GM19452 (cell line): Measurements from ENCODE around the gene LRCOL1.

Experiments used
- ATAC-seq: cut with Tn5 transposase; IDR thresholded peaks from one replicate; pipeline ENCODE4 v1.9.1; 2021; ENCODE audit not compliant: unreplicated experiment

LRCOL1 gene

DNA sequence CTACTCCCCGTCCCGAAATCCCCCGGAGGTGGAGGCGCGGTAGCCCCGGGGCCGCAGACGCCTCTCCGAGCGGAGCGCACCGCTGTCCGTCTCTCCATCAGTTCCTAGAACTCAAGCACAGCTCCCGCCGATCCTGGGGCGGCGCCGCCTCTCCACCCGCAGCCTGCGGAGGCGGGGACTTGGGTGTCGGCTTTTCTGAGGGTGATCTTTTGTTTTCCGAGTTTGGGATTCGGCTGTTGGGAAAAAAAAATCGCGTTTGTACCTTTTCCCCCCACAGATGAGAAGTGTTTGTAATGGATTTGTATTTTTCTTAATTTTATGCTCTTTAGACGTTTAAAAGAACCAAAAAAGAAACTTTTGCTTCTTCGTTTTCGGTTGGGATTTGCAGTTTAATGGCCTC, 26.6 kb downstream of the LRCOL1 start:
- no peak for ATAC-seq

DNA sequence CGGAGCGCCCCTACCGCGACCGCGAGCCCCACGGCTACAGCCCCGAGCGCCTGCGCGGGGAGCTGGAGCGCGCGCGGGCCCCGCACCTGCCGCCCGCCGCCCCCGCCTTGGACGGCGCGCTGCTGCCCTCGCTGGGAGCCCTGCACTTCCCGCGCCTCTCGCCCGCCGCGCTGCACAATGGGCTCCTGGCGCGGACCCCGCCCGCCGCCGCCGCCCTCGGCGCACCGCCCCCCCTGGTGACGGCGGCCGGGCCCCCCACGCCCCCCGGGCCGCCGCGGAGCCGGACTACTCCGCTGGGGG, 27.0 kb downstream of the LRCOL1 start:
- no peak for ATAC-seq

DNA sequence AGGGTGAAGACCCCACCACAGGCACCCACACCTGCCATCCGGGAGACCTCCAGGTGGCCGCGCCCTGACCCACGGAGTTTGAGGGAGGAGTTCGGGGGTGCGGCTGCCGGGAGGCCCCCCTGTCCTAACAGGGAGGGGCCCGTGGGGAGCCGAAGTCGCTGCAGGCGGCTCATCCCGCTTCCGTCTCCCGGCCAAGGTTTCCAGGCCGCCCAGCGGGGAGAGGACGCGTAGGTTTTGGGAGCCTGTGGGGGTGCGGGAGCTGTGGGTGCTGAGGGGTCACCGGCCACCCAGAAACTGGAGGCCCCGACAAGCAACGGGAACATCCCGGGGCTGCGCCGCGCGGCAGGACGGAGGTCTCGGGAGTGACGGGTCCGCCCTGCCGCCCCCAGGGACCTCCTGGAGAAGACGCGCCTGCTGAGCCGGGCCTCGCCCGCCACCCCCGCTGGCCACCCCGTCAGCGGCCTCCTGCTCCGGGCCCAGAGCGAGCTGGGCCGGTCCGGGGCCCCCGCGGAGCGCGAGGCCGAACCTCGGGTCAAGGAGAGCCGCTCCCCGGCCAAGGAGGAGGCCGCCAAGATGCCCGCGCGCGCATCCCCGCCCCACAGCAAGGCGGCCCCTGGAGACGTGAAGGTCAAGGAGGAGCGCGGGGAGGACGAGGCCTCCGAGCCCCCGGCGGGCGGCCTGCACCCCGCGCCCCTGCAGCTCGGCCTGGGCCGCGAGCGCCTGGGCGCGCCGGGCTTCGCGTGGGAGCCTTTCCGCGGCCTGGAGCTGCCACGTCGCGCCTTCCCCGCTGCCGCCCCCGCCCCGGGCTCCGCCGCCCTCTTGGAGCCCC, 27.6 kb downstream of the LRCOL1 start:
- ATAC-seq, result no peak

DNA sequence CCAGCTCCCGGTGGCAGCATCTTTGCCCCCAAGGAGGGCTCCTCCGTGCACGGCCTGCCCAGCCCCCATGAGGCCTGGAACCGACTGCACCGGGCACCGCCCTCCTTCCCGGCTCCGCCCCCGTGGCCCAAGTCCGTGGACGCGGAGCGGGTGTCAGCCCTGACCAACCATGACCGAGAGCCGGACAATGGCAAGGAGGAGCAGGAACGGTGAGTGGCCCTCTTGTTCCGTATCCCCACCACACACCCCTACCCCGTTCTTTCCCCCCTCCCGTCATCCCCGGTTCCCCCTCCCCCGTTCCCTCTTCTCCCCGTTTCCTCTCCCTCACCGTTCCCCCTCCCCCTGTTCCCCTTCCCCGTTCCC, 28.3 kb downstream of the LRCOL1 start:
- ATAC-seq, result no peak

DNA sequence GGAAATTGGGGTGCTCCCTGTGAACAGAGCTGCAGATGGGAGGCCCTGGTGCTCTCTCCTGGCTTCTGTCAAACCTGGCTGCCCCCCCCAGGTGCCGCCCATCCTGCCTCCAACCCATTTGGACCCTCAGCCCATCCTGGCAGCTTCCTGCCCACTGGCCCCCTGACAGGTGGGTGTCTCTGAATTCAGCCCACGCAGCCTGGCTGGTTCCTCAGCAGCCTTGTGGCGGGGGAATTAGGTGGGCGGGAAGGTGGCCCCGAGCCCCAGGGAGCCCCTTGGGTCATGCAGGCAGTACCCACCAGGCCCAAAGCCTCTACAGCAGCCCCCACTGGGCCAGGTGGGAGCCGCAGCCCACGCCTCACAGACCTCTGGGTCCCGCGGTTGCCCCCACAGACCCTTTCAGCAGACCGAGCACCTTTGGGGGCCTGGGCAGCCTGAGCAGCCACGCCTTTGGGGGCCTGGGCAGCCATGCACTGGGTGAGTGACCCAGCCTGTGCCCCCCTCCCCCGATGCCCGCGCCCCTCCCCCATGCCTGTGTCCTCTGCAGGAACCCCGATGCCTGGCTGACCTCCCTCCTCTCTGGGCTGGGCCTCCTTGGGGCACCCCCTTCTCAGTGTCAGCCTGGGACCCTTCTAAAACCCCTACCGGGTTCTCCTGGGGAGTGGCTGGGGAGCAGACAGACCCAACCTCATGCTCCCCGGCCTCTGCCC, 28.9 kb downstream of the LRCOL1 start:
- no peak for ATAC-seq

DNA sequence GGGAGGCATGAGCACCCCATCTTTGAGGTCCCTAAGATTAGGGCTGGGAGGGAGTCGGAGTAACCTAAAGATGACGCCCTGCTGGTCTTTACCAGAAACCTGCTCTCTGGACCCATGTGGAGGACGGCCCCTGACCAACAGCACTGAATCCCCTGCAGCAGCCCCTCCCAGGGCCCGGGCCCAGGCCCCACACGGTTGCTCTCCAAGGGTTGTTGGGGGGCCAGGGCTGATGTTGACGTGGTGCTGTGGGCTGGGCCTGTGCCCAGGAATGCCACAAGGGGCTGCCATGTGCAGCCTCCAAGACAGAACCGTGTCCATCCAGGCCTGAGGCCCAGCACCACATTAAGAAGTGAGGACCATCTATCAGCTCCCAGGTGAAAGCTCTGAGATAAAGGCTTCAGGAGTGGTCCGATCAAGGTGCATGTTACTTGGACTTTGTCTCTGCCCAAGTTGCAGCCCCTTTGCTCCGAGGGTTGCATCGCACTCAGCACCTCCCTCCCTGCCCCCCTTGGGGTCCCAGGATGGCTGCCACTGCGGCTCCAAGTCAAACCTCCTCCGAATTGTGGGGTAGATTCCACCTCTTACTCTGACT, 29.6 kb downstream of the LRCOL1 start:
- no peak for ATAC-seq

DNA sequence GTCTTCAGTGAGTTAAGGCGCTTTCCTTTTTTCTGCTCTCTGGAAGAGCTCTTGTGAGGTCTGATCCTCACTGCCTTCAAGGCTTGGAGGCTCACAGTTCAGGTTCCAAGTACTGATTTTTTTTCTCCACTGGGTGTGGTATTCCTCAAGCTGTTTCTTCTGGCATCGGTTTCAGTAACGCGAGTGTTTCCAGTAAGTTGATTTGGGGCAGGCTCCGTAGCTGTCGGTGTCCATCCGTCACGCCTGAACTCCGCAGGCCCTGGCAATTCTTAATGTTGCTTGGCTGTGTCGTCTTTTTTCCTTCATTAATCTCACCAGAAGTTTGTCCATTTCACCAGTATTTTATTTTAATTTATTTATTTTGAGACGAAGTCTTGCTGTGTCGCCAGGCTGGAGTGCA, 30.6 kb downstream of the LRCOL1 start:
- no peak for ATAC-seq

DNA sequence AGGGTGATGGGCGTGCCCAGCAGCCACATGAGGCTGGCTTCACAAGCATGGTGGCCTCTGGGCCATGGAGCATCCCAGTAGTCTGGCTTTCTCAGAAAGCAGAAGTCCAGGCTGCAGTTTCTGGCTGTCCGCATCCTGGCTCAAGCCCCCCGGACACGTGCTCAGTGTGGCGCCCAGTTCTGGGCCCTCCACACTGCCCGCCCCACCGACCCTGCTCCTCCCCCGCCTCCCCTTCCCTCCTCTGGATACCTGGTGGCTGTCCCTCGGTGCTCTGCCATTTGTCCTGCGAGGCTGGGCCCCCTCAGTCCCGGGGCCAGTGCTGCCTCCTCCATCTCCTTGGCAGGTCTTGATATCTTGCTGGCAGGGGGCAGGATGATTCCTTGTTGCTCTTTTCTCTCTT, 31.6 kb downstream of the LRCOL1 start:
- no peak for ATAC-seq

DNA sequence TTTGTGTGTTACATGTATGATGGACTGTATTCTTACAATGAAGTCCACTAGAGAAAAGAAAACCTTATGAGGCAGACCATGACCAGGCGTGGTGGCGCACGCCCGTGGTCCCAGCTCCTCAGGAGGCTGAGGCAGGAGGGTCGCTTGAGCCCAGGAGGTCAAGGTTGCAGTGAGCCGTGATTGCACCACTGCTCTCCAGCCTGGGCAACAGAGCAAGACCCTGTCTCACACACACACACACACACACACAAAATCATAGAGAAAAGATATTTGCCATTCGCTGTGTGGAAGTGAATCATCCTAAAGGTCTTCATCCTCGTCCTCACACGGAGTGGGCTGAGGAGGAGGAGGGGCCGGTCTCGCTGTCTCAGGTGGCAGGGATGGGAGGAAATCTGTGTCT, 32.3 kb downstream of the LRCOL1 start:
- ATAC-seq, result no peak

DNA sequence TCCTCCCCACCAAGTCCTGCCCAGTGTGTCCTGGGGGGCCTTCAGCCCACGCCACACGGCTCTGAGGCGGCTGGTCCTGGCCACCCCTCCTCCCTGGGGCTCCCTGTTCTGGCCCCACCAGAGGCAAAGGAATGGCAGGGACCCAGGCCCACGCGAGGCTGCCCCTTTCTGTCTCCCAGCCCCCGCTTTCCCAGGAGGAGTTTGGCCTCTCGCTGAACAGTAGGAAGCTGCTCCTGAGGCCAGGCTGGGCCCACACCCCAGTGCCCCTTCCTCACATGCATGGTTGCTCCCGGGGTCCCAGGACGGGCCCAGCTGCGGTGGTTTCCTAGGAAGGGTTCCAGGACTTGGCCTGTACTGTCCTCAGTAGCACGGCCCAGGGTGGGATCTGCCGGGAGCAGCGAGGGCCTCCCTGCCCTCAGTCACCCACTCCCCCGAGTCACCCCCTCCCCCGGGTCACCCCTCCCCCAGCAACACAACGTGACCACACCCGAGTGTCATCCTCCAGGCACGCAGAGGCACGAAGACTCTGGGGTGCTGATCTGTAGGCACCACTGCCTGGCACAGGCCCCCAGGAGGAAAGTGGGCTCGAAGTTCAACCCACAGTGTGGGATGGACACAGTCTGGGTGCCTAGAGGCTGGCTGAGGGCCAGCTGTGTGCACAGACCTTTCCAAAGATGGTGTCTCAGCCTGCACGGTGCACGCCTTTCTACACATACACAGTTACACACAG, 33.0 kb downstream of the LRCOL1 start:
- ATAC-seq, result no peak

DNA sequence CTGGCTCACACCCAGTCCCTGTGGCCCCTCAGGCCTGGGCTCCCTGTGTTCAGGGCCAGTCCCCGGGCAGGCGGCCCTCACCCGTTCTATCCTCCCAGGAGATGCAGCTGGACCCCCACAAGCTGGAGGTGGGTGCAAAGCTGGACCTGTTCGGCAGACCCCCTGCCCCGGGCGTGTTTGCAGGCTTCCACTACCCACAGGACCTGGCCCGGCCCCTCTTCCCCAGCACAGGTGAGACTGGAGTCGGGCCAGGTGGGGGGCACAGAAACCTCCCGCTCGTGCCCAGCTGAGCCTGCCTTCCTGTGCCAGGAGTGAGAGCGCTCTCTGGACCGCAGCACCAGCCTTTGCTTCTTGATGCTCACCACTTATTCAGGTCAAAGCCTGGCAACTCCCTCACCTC, 33.7 kb downstream of the LRCOL1 start:
- no peak for ATAC-seq

DNA sequence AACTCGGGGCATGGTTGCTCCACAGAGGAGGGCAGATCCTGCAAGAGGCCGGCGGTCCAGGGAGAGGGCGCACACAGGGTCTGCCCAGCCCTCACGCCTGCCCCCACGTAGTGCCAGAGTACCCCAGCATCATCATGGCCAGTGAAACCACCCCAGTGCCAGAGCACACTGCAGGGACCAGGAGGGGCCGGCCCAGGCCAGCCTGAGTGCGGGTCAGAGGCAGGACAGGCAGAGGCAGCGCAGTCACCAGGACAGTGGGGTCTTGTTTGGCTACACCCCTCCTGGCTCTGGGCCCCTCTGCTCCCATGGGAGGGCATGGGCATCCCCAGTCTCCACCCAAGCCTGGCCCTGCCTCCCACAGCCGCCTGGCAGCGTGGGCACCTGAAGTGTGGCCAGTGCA, 34.7 kb downstream of the LRCOL1 start:
- ATAC-seq, result no peak

DNA sequence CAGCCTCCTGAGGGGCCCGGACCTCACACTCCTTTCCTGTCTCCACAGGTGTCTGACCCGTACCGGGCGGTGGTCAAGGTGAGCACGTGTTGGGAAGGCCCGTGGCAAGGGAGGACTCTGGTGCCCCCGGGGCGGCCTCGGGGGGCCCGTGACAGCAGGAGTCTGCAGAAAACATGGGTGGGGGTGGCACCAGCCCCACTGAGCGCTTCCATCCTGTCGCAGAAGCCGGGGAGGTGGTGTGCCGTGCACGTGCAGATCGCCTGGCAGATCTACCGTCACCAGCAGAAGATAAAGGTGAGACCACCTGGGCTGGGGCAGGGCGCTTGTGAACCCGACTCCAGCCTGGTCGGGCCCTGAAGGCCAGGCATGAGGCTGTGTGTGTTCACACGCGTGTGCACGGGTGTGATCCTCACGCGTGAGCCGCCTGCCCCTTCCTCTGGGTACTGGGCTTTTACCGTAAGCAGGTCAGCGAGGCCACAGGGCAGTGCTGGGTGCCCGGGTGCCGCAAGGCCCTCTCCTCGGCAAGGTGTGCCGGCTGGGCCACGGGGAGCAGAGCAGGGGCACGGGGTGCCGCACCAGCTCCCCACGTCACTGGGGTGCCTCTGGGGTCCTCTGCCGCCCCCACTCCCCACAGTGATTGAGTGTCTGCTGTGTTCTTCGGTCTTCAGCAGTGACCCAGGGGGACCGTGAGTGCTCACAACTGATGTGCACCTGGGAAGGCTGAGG, 35.9 kb downstream of the LRCOL1 start:
- ATAC-seq, result no peak

DNA sequence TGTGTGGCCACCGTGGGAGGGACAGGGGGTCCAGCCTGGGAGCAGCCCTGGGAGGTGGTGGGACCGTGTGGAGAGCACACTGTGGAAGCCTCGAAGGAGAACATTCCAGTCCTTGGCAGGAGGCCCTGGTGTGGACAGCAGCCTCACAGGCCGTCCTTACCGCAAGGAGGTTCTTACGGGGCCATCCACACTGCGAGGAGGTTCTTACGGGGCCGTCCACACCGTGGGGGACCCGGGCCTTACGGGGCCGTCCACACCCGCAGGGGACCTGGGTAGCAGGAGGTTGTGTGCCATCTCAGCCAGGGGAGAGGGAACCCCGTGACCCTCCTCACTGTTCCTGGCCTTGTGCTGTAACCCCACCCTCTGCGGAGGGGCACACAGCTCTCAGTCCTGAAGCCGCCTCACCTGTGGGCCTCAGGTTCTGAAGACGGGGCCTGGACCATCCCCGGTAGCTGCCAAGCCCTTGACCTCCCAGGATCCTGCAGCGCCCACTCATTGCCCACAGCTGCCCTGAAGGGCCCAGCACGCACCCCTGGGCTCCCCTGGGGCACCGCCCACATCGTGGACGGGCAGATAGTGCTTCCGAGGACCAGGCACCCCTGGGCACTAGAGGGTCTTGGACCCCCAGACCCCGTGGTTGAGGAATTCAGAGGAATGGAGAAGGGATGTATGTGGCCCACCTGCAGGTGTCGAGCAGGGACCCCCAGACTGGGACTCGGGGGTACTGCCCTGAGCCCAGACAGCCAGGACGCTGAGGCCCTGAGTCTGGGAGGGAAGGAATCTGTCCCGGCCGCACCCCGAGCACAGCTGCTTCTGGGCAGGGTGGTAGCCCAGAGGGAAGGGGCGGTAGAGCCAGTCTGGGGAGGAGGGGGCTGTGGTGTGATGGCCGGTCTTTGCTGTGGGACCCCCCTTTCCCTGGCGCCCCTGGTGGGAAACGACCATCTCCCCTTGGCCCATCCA, 37.3 kb downstream of the LRCOL1 start:
- ATAC-seq, result no peak

DNA sequence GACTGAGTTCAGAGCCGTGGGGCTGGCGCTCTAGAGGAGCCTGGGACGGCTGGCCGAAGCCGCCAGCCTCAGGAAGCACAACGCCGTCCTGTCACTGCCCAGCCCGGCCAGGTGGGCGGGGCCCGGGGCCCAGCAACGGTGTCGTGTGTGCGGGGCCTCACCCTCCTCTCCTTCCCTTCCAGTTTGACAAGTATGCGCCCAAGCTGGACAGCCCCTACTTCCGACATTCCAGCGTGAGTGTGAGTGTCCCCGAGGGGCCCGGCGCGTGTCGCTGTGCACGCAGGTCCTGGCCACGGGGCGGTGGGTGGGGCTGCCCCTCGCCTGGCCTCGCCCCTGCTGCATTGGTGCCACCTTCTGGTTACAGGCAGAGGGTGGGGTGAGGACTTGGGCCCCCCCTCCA, 38.3 kb downstream of the LRCOL1 start:
- ATAC-seq, result no peak

DNA sequence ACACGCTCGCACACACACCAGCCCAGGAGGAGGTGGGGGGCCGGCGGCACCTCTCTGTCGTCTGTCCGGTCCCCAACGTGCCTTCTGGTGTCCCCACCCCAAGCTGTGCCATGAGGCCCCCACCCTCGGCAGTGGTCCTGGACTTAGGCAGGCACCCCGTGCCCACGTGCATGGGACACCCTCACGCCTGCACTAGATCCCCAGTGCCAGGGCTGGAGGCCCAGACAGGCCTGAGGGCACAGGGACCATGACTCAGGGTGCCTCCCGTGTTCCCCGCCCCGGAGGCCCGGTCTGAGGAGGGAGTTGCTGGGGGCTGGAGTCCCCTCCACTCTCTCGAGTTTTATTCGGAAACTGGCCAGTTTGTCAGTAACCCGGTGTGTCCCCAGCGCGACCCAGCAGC, 38.8 kb downstream of the LRCOL1 start:
- ATAC-seq, result no peak

DNA sequence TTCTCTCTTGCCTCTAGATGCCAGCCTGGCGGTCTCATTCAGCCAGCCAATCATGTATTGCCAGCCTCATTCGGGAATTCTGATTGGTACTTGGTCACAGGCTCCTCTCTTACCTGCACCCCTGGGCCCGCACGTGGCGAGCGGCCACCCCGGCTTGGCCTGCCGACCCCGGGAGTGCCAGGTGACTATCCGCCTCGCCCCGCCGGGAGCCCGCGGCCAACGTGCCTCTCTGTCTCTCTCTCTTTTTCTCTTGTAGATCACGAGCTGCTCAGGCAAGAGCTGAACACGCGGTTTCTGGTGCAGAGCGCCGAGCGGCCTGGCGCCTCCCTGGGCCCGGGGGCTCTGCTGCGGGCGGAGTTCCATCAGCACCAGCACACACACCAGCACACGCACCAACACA, 39.3 kb downstream of the LRCOL1 start:
- no peak for ATAC-seq

DNA sequence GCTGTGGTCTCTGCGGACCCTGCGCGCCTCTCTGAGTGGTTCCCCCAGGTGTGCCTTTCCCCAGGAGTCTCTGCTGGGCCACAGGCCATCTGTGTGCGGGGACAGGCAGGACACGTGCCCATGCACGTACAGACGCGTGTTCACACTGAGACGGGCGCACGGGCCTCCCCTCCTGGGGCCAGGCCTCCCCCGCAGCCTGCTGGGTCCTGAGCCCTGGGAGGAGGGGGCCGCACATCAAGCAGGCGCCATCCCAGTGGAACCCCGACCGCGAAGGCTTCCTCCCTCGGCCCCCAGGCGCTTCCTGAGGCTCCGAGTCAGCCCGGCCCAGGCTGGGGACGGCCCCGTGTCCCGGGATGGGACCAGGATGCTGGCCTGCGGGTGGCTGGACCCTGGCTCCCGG, 39.7 kb downstream of the LRCOL1 start:
- ATAC-seq, result no peak

DNA sequence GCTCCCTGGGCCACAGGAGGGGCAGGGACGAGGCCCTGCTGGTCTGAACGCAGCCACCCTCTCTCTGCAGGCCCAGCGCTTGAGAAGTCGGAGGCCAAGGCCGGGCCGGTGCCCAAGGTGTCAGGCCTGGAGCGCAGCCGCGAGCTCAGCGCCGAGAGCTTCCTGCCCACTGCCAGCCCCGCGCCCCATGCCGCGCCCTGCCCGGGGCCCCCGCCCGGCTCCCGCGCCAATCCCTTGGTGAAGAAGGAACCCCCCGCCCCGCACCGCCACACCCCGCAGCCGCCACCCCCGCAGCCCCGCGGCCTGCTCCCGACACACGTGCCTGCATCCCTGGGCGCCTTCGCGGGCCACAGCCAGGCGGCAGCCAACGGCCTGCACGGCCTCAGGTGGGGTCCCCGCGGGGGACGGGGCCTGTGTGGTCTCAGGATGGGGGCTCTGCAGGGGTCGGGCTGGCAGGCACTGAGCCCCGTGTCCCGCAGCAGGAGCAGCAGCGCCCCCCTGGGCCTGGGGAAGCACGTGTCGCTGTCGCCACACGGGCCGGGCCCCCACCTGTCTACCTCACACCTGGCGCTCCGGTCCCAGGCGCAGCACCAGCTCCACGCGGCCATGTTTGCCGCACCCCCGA, 40.4 kb downstream of the LRCOL1 start:
- no peak for ATAC-seq
